Endothelial cell of umbilical vein (primary cell): Measurements from ENCODE around the gene TMEM35B.

ENCODE experiments used
- EZH2 ChIP-seq: IDR thresholded peaks from 2 replicates; pipeline ENCODE4 v1.6.1; 2012; ENCODE audit warnings: borderline replicate concordance, low read depth, mild to moderate bottlenecking, moderate library complexity, low read length, inconsistent platforms; ENCODE audit not compliant: severe bottlenecking
- JUN ChIP-seq: IDR thresholded peaks from 2 replicates; pipeline ENCODE4 v1.6.1; 2011; ENCODE audit warnings: borderline replicate concordance, low read depth; ENCODE audit not compliant: insufficient read length, insufficient read depth
- MYC ChIP-seq: IDR thresholded peaks from one replicate; pipeline ENCODE4 v1.6.1; 2011; ENCODE audit warnings: mild to moderate bottlenecking, low read depth, low read length
- POLR2A ChIP-seq: IDR thresholded peaks from 2 replicates; pipeline ENCODE4 v1.6.1; 2012; ENCODE audit warnings: low read depth, mild to moderate bottlenecking, control low read depth, low read length
- TF ChIP-seq, protein P1 (sequence below), 2 donors: IDR thresholded peaks; 1 replicate in 1 of 2; 2 replicates in 1 of 2; pipeline ENCODE4 v1.5.1; 2011; ENCODE audit warnings: low read length in 2 of 2, mild to moderate bottlenecking in 2 of 2, moderate library complexity in 2 of 2, control low read depth in 1 of 2, inconsistent platforms in 1 of 2, low read depth in 1 of 2; ENCODE audit not compliant: insufficient read depth in 1 of 2; ENCODE audit errors: extremely low read depth in 1 of 2
- TF ChIP-seq, protein P2 (sequence below): IDR thresholded peaks from 2 replicates; pipeline ENCODE4 v1.6.1; 2011; ENCODE audit not compliant: insufficient read depth, insufficient read length

DNA sequence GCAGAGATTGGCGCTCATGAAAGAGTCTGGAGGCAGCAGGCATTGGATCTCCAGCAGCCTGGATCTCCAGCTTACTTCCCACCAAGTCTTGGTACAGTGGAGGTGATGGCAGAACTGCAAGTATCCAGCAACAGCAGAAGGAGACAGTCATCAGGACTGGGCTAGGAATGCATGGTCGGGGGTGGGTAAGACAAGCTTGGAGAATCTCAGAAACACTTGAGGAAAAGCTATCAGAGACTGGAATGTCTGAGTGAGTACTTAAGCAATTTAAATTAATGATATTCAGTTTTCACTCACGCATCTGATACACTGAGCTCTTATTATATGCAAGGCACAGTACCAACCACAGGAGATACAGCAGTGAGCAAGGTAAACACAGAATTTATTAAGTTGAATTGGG, 9.8 kb downstream of the TMEM35B start:
- TF ChIP-seq, protein P1, sequence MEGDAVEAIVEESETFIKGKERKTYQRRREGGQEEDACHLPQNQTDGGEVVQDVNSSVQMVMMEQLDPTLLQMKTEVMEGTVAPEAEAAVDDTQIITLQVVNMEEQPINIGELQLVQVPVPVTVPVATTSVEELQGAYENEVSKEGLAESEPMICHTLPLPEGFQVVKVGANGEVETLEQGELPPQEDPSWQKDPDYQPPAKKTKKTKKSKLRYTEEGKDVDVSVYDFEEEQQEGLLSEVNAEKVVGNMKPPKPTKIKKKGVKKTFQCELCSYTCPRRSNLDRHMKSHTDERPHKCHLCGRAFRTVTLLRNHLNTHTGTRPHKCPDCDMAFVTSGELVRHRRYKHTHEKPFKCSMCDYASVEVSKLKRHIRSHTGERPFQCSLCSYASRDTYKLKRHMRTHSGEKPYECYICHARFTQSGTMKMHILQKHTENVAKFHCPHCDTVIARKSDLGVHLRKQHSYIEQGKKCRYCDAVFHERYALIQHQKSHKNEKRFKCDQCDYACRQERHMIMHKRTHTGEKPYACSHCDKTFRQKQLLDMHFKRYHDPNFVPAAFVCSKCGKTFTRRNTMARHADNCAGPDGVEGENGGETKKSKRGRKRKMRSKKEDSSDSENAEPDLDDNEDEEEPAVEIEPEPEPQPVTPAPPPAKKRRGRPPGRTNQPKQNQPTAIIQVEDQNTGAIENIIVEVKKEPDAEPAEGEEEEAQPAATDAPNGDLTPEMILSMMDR (IDR thresholded peaks at IDR 0.05; ENCODE audit: extremely low read depth in 1 of 2, insufficient read depth in 1 of 2, low read depth in 1 of 2, low read length in 2 of 2): no peak
- TF ChIP-seq EZH2: no peak
- no peak for TF ChIP-seq POLR2A
- TF ChIP-seq MYC: no peak
- TF ChIP-seq, protein P2, sequence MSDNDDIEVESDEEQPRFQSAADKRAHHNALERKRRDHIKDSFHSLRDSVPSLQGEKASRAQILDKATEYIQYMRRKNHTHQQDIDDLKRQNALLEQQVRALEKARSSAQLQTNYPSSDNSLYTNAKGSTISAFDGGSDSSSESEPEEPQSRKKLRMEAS: no peak
- TF ChIP-seq JUN: no peak
